NT2/D1 (cell line): ENCODE measurements around the gene ACOX1.
"Not testable (repeated sequence)": the region's sequence is repeated elsewhere in the genome, so short reads cannot be mapped to it uniquely, and the experiment has no call there.

Experiments used
- DNase-seq: peaks from one replicate; pipeline ENCODE4 v3.0.0-alpha.2; 2011; ENCODE audit warnings: low read depth, low spot score
- H3K27me3 ChIP-seq: 2 replicates; pipeline ENCODE4 v1.6.0; 2011; ENCODE audit warnings: mild to moderate bottlenecking; ENCODE audit not compliant: insufficient read length, insufficient read depth
- H3K36me3 ChIP-seq: 2 replicates; pipeline ENCODE4 v1.6.1; 2011; ENCODE audit warnings: mild to moderate bottlenecking, low read length, mixed read lengths; ENCODE audit not compliant: insufficient read depth, insufficient read length
- H3K4me1 ChIP-seq: 2 replicates; pipeline ENCODE4 v1.5.1; 2011; ENCODE audit not compliant: insufficient read depth, insufficient read length
- H3K4me3 ChIP-seq: 2 replicates; pipeline ENCODE4 v1.5.1; 2011; ENCODE audit warnings: low read depth; ENCODE audit not compliant: insufficient read length
- H3K9ac ChIP-seq: 2 replicates; pipeline ENCODE4 v1.6.0; 2011; ENCODE audit warnings: low read depth; ENCODE audit not compliant: insufficient read length
- H3K9me3 ChIP-seq: 2 replicates; pipeline ENCODE4 v1.5.1; 2011; ENCODE audit warnings: mild to moderate bottlenecking, low read length; ENCODE audit not compliant: insufficient read depth
- SUZ12 ChIP-seq: IDR thresholded peaks from 2 replicates; pipeline ENCODE4 v1.6.1; 2011; ENCODE audit not compliant: insufficient read length, insufficient read depth; ENCODE audit errors: extremely low read depth
- YY1 ChIP-seq: IDR thresholded peaks from 2 replicates; pipeline ENCODE4 v1.6.1; 2011; ENCODE audit not compliant: insufficient read length, insufficient read depth
- ZNF274 ChIP-seq: IDR thresholded peaks from 2 replicates; pipeline ENCODE4 v1.6.1; 2011; ENCODE audit warnings: mild to moderate bottlenecking, low read depth, low read length

Gene ACOX1

DNA sequence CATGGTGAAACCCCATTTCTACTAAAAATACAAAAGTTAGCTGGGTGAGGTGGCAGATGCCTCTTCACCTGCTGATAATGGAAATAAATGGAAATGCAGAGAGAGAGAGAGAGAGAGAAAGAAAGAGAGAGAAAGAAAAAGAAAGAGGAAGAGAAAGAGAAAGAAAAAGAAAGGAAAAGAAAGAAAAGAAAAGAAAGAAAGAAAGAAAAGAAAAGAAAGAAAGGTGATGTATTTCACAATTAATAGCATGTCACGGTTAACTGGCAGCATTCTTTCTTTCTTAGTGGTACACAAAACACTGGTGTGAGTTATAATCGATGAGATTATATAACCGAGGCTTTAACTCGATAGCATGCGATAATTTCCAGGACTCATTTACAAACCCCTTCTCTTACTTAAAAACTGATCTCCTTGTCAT lies 3.2 kb downstream of the ACOX1 start:
- H3K36me3 ChIP-seq: peaks cover 35% of the 10 kb centered on the region
- H3K9ac ChIP-seq: no peak overlapping the region
- H3K9me3 ChIP-seq: no peaks in the 10 kb centered on the region
- TF ChIP-seq YY1 (no peak), ZNF274 (no peak), SUZ12 (no peak)
- H3K27me3 ChIP-seq: no peaks in the 10 kb centered on the region
- no peak overlapping the region for H3K4me3 ChIP-seq
- no peak for DNase-seq
- H3K4me1 ChIP-seq: no peaks in the 10 kb centered on the region

DNA sequence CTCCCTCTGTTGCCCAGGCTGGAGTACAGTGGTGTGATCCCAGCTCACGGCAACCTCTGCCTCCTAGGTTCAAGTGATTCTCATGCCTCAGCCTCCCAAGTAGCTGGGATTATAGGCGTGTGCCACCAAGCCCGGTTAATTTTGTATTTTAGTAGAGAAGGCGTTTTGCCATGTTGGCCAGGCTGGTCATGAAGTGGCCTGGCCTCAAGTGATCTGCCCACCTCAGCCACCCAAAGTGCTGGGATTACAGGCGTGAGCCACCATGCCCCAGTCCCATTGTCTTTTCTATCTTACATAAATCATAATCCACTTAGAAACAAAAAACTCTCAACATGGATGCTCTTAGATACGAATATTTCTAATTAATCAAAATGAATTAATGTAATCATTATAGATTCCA lies 3.8 kb downstream of the ACOX1 start:
- not testable (repeated sequence) for DNase-seq

DNA sequence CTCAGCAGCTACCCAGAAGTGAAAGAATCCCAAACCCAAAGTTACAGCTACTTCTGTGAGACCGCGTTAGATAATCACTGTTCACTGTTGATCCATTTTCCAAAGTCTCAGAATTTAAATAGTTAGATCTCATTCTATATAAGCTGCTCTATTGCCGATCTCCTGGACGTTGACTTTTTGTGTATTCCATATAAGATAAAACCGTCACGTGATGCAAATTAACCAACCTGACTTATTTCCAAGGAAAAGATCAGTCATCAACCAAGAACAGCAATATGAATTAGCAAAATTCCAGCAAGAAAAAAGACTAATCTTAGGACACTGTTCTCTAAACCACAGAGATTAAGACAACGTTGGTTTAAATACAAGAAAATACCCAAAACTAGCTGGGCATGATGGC lies 8.3 kb downstream of the ACOX1 start:
- Histone ChIP-seq H3K9me3 (no peaks in the 10 kb centered on the region), H3K9ac (no peak overlapping the region), H3K4me1 (no peaks in the 10 kb centered on the region), H3K27me3 (no peaks in the 10 kb centered on the region), H3K36me3 (peaks cover 30% of the 10 kb centered on the region), H3K4me3 (no peak overlapping the region)
- TF ChIP-seq SUZ12: no peak
- TF ChIP-seq ZNF274: no peak
- no peak for TF ChIP-seq YY1
- no peak for DNase-seq

More for the DNA sequence above, 3.8 kb downstream of the ACOX1 start:
- H3K9ac ChIP-seq, H3K4me1 ChIP-seq, H3K27me3 ChIP-seq, H3K9me3 ChIP-seq, H3K4me3 ChIP-seq: not testable (repeated sequence)
- peaks cover 38% of the 10 kb centered on the region for H3K36me3 ChIP-seq

DNA sequence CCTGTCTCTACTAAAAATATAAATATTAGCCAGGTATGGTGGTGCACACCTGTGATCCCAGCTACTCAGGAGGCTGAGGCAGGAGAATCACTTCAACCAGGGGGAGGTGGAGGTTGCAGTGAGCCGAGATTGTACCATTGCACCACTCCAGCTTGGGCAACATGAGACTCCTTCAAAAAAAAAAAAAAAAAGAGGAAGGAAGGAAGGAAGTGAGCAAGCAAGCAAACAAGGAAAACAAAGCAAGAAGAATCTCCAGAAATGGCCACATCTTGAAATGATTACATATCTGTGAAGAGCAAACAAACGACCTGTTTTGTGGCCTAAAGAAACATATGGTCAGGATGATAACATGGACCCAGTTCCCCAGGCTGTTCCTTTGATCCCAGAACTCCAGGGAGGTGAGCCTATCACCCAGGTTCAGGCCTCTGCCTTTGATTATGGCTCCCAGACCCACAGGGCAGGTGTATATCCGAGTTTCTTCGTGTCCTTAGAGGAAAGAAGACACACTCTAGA lies 8.9 kb downstream of the ACOX1 start:
- TF ChIP-seq SUZ12: no peak
- no peak for TF ChIP-seq ZNF274
- TF ChIP-seq YY1: no peak
- no peaks in the 10 kb centered on the region for H3K27me3 ChIP-seq
- no peak overlapping the region for H3K9ac ChIP-seq
- H3K4me1 ChIP-seq: no peaks in the 10 kb centered on the region
- H3K9me3 ChIP-seq: no peaks in the 10 kb centered on the region
- H3K36me3 ChIP-seq: peaks cover 24% of the 10 kb centered on the region
- H3K4me3 ChIP-seq: no peak overlapping the region
- DNase-seq: no peak

DNA sequence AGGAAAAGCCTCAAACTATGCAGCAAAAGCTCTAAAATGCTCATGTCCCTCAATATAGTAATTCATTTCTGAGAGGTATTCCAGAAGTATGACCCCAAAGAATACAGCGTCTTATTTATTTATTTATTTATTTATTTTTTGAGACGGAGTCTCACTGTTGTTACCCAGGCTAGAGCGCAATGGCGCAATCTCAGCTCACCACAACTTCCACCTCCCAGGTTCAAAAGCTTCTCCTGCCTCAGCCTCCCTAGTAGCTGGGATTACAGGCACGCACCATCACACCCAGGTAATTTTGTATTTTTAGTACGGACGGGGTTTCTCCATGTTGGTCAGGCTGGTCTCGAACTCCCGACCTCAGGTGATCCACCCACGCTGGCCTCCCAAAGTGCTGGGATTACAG lies 9.9 kb downstream of the ACOX1 start:
- H3K27me3 ChIP-seq, DNase-seq, H3K9ac ChIP-seq, H3K9me3 ChIP-seq, H3K4me1 ChIP-seq, H3K4me3 ChIP-seq: not testable (repeated sequence)
- peaks cover 18% of the 10 kb centered on the region for H3K36me3 ChIP-seq

DNA sequence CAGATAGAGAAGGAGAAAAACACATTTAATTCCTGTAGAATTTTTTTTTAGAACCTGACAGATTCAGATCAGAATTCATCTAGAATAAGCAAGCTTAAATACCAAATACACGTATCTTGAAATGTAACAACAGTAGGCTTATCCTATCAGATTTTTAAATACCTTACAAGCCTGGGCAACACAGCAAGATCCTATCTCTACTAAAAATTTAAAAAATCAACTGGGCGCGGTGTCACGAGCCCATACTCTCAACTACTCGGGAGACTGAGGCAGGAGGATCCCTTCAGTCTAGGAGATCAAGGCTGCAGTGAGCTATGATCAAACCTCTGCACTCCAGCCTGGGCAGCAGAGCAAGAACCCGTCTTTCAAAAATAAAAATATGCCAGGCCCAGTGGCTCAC lies 13.5 kb downstream of the ACOX1 start:
- H3K4me3 ChIP-seq: no peak overlapping the region
- H3K36me3 ChIP-seq: peaks cover 19% of the 10 kb centered on the region
- peaks cover 2% of the 10 kb centered on the region for H3K4me1 ChIP-seq
- no peak overlapping the region for H3K9ac ChIP-seq
- DNase-seq: no peak
- no peaks in the 10 kb centered on the region for H3K9me3 ChIP-seq
- TF ChIP-seq SUZ12: no peak
- H3K27me3 ChIP-seq: no peaks in the 10 kb centered on the region

DNA sequence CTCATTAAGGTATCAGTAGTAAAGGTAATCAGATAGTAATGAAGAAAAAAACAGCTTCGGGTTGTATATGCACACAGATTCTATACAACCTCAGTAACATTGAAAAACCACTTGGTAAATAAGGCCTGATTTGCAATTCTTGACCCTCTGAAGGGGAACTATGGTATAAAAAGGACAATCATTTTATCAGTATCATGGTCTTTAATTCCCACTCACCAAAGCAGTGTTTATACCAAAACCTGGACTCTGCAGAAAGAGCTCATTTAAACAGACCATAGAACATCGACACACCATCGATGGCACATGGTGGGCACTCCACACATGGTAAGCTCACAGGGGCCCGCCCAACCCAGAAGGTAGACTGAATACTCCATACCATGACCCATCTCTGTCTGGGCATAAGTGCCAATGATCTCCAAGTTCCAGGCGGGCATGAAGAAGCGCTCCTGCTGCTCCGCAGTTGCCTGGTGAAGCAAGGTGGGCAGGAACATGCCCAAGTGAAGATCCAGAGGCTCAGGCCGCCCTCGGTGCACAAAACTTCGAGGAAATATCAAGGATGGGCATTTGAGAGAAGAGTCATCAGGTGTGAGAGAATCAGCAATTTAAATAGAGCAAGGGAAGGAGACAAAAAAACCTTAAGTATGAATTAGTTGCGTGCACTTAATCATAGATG lies 19.0 kb downstream of the ACOX1 start:
- no peak for DNase-seq
- H3K9me3 ChIP-seq: no peaks in the 10 kb centered on the region
- no peak overlapping the region for H3K9ac ChIP-seq
- peaks cover 8% of the 10 kb centered on the region for H3K4me1 ChIP-seq
- peaks cover 39% of the 10 kb centered on the region for H3K36me3 ChIP-seq
- TF ChIP-seq SUZ12 (no peak), YY1 (no peak), ZNF274 (no peak)
- no peak overlapping the region for H3K4me3 ChIP-seq
- no peaks in the 10 kb centered on the region for H3K27me3 ChIP-seq

DNA sequence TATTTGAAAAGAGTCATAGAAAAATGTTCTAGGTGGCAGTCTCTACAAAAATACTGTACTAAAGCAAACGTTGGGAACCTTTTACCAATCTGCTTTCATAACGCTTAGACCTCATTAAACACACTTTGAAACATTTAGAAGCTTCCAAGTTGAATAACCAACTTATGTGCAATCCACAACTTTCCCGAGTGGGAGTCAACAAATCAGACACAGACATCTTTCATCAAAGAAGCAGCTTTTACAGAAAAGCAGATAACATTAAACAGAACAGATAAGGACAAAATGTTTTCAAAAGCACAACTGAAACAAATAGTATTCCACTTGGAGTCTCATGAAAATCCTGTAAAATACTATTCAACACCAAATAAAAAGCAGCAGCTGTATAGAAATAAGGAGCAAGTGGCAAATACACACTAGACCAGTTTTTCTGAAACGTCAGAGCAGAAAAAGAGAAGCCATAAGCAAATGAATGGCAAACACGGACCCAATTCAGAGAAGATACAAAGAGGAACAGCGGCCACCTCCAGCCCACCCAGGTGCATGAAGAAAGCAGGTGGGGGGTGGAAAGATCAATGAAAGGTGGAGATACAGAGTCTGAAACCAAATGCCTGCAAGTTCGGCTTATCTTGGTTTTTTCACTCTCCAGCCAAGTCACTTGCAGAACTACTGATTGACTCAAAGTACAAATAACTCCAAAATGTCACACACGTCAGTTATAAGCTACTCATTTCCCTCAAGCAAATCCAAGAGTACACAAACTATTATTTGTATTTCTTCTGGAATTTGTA lies 19.7 kb downstream of the ACOX1 start:
- H3K36me3 ChIP-seq: peaks cover 39% of the 10 kb centered on the region
- H3K27me3 ChIP-seq: no peaks in the 10 kb centered on the region
- no peak overlapping the region for H3K9ac ChIP-seq
- TF ChIP-seq SUZ12: no peak
- TF ChIP-seq ZNF274: no peak
- no peak for TF ChIP-seq YY1
- DNase-seq: no peak
- no peaks in the 10 kb centered on the region for H3K9me3 ChIP-seq
- peaks cover 8% of the 10 kb centered on the region for H3K4me1 ChIP-seq
- no peak overlapping the region for H3K4me3 ChIP-seq
